ENCODE data around the gene ERCC6. TPM values are rescaled to one million over a fixed set of nuclear protein-coding genes. Genes with fewer than 3 reads are reported as not detected.
A peak's percentile ranks its signal among the peaks of the same experiment; 100 is the strongest.

ERCC6 gene
- total and polyA plus RNA-seq, 10 of the 15 experiments (the other 5 are each of a cell fraction or from before 2014, with no cell fraction given): 4.3 to 15.6 (median 7.8) TPM

DNA sequence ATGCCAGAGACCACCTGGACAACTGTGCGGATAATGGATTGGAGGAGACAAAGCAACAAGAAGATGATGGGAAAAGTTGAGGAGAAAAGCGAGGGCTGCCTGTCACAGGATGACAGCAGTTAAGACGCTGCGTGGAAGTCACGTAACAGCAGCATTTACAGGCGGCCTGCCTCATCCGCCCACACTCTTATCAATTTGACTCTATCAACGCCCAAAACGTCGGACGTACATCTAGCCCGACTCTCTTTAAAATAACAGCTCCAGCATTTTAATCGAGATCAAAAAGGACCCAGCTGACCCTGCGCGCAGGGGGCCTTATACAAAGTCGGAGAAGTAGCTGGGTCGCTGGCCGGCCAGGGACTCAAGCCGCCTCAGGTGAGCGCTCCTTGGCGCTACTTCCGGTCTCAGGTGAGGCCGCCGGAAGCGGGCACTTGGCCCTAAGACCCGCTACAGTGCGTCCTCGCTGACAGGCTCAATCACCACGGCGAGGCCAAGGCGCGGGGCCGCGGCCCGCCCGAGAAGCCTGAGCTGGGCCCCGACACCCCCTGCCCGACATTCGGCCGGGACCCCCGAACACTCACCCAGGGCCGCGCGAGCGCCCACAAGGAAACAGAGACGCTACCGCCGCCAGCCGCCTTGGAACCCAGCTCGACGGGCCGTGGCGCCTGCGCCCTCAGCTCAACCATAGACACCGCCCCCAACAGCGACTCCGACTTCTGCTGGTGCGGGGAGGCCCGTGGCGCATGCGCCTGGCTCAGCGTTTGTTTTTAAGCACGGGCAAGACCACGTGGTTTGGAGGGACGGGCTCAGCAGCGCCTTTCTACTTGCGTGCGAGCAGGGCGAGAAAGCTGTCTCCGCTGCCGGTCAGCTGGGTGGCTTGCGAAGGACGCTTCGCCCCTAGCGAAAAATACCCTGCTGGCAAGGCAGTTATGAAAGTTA is at the start of gene ERCC6 (continued):
- no peak for TF ChIP-seq ATF2 (IDR thresholded peaks at IDR 0.05; ENCODE audit: low read length)
- TF ChIP-seq POLR2A (IDR thresholded peaks at IDR 0.05; ENCODE audit: low read depth, low read length): peak; percentile 91
- no peak for TF ChIP-seq TCF3 (IDR thresholded peaks at IDR 0.05; ENCODE audit: borderline replicate concordance, insufficient read depth, low read depth, low read length)
- TF ChIP-seq, protein P1, sequence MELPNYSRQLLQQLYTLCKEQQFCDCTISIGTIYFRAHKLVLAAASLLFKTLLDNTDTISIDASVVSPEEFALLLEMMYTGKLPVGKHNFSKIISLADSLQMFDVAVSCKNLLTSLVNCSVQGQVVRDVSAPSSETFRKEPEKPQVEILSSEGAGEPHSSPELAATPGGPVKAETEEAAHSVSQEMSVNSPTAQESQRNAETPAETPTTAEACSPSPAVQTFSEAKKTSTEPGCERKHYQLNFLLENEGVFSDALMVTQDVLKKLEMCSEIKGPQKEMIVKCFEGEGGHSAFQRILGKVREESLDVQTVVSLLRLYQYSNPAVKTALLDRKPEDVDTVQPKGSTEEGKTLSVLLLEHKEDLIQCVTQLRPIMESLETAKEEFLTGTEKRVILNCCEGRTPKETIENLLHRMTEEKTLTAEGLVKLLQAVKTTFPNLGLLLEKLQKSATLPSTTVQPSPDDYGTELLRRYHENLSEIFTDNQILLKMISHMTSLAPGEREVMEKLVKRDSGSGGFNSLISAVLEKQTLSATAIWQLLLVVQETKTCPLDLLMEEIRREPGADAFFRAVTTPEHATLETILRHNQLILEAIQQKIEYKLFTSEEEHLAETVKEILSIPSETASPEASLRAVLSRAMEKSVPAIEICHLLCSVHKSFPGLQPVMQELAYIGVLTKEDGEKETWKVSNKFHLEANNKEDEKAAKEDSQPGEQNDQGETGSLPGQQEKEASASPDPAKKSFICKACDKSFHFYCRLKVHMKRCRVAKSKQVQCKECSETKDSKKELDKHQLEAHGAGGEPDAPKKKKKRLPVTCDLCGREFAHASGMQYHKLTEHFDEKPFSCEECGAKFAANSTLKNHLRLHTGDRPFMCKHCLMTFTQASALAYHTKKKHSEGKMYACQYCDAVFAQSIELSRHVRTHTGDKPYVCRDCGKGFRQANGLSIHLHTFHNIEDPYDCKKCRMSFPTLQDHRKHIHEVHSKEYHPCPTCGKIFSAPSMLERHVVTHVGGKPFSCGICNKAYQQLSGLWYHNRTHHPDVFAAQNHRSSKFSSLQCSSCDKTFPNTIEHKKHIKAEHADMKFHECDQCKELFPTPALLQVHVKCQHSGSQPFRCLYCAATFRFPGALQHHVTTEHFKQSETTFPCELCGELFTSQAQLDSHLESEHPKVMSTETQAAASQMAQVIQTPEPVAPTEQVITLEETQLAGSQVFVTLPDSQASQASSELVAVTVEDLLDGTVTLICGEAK (IDR thresholded peaks at IDR 0.05; ENCODE audit: borderline replicate concordance): peak; percentile 85
- TF ChIP-seq CHD4 (IDR thresholded peaks at IDR 0.05): no peak
- TF ChIP-seq SP1 (IDR thresholded peaks at IDR 0.05; ENCODE audit: low read depth, low read length): no peak
- peak; percentile 71; the same call in 1 of the 2 replicates for TF ChIP-seq ASH2L (IDR thresholded peaks at IDR 0.05; ENCODE audit: borderline replicate concordance, low read depth)
- TF ChIP-seq STAT3 (IDR thresholded peaks at IDR 0.05; ENCODE audit: low read depth, low read length): no peak
- no peak for TF ChIP-seq KAT2A (conservative IDR thresholded peaks at IDR 0.05; ENCODE audit: control insufficient read depth, low read depth, low read length)
- TF ChIP-seq MTA2 (IDR thresholded peaks at IDR 0.05; ENCODE audit: low read depth): no peak
- TF ChIP-seq MAX (IDR thresholded peaks at IDR 0.05; ENCODE audit: low read depth, low read length): peak; percentile 92
- no peak for TF ChIP-seq ZBED1 (IDR thresholded peaks at IDR 0.05; ENCODE audit: borderline replicate concordance)
- no peak for TF ChIP-seq REST (IDR thresholded peaks at IDR 0.05; ENCODE audit: low read depth, low read length)
- TF ChIP-seq PAX8 (IDR thresholded peaks at IDR 0.05): no peak
- TF ChIP-seq PRDM15 (CRISPR knock-in tag; IDR thresholded peaks at IDR 0.05): no peak
- TF ChIP-seq NR2C2 (IDR thresholded peaks at IDR 0.05; ENCODE audit: borderline replicate concordance, control insufficient read depth, insufficient read length, low read depth): no peak

Data from GM12878 (cell line).